Mesenteric fat pad (tissue), 1 donor: ENCODE results near the gene TEX14. TPM values are rescaled to one million over a fixed set of nuclear protein-coding genes. Genes with fewer than 3 reads are reported as not detected.

Source experiments
- total RNA-seq: library from RNA; stranded (reverse); fragmentation: NEBNext Ultra II Directional; extraction: Animal tissue kit (Norgen Biotek cat#: 25700); gene quantifications from one replicate; pipeline ENCODE4 v1.2.1, GENCODE V29; 2021
- donor health status: DM: yes; HTN: yes; CAD: no.

The TEX14 gene
- total RNA-seq, 1 donor from 2014 or later = 0.10 TPM

Other genes with a start within 250 kb of the TEX14 start
- gene HSF5, start 203.6 kb downstream of the TEX14 start, total RNA-seq = 0.06 TPM
- gene MTMR4, start 177.4 kb downstream of the TEX14 start, total RNA-seq = 38.1 TPM
- 21.9 TPM for gene RAD51C, start 557 bp upstream of the TEX14 start, total RNA-seq
- gene PPM1E, start 63.8 kb upstream of the TEX14 start, total RNA-seq = 0.13 TPM